ENCODE measurements around the gene C14orf132.

Gene C14orf132

DNA sequence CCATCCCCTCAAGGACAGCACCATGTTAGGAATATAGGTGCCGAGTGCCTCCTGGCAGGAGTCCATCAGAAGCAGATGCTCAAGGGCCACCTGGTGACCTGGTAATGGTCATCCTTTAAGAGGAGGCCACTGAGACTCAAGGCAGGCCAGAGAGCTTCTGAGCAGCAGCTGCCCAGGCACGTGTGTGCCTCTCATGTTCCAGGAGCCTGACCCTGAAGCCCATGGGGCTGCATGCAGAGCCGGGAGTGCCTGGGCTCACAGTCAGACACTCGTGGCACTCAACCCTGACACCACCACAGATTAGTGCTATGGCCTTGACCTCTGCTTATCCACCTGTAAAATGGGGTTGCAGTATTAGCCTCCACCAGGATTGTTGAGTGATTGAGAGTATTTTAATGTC, 45.6 kb downstream of the C14orf132 start:
- no peak for DNase-seq

- DNase-seq, result no peak
These were observed 46.2 kb downstream of the C14orf132 start for GRCh38 chr14:96085369-96085768.

DNA sequence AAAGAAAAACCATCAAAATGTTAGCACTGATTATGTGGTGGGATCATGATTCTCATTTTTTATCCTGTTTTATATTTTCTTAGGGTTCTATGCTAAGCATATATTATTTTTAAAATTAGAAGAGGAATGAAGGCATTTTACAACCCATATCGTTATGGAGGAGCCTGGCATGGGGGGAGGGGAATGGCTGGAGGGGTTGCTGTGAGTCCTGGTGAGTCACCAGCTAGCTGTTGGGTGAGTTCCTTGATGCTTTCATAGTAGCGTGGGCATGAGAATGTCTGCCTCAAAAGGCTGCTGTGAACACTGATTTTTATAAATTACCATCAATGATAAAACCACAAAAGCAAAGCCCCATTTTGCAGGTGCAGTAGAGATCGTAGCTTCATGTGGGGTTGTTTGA, 46.9 kb downstream of the C14orf132 start:
- no peak for DNase-seq

DNA sequence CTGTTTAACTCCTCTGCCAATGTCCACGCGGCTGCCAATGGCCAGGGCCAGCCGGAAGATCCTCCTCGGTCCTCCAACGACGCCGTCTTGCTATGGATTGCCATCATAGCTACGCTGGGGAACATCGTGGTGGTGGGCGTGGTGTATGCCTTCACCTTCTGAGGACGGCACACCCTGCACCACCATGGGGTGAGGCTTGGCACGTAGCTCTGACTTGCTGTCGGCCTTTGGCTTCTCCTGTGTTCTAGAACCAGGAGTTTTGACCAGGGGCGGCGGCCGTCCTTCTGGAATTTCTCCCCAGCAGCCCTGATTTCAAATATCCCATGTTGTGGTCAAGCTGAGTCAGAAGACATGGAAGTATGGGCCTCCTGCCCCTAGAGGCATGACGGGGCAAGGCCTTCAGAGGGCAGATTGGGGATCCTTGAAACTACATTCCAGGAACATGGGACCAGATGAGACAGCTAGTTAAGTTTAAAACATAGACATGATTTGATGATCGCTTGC, 47.5 kb downstream of the C14orf132 start:
- DNase-seq, result no peak

DNA sequence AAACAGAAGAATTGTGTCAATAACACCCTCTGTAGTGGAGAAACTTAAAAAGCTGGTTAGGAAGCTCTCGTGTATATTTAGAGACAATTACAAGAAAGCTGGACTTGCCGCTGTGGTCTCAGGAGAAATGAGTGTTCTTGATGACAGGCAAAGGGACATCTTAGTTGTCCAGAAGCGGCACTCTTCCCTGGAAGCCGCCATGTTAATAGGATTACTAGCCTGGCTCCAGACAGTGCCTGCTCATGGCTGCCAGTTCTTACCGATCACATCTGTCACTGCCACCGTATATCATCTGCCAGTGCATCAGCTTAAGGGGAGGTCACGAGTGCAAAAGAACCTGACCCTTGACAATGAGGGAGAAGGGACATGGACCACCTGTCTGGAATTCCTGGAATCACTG, 48.9 kb downstream of the C14orf132 start:
- no peak for DNase-seq

- no peak for DNase-seq
These were observed 49.3 kb downstream of the C14orf132 start for GRCh38 chr14:96088481-96088880.

GRCh38 chr14:96088911-96089310, 49.7 kb downstream of the C14orf132 start:
- no peak for DNase-seq

- no peak for DNase-seq
These were observed 50.2 kb downstream of the C14orf132 start for GRCh38 chr14:96089401-96089800.

DNA sequence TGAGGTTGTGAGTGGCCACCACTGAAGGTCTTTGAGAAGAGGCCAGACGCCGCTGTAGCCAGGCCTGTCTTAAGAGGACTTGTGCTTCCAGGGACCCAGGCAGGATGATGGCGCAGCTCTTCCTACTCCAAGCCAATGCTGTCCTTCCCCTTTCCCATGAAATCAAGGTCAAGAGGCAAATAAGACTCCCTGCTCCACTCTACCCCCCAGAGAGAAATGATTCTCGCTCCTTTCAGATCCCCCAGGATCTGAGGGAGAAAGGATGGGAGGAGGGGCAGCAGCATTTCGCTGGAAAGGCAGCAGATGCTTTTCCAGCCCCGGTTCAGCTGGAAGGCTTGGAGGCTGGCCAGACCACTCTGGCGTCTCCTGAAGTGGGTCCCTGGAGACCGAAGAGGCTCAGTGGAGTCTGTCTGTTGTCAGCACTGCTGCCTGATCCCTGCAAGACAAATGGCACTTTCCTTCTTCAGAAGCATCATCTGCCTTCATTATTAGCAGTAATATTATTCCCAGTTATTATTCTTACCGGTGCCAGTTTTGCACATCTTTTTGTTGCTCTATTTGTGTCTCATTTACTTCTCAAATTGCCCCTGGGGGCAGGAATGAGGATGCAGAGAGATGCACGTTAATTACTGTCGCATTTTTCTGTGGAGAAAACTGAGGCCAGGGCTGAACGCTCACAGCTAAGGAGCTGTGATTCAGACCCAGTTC, 51.4 kb downstream of the C14orf132 start:
- DNase-seq, result no peak

DNA sequence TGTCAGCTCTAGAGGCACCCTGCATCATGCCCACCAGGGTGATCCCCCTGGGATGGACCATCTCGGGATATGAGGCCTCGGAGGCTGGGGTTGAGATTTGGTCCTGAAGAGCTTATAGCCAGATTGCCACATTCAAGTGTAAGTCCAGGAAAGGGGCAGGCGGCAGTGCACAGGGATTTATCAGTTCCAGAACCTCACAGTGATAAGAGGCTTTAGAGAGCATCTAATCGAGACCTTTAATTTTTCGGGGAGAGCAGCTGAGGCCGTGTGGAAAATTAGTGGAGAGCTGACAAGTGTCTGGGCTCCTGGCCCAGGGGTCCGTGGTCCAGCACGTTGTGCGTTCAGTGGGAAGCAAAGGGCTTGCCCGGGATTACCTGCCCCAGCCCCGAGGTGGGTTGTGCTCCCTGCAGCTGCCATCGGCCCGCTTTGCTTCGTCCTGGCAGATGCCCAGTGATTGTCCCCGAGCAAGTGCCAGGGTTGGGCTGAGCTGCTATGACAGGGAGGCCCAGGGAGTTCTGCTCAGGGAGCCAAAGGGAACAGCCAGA, 52.1 kb downstream of the C14orf132 start:
- no peak for DNase-seq

DNA sequence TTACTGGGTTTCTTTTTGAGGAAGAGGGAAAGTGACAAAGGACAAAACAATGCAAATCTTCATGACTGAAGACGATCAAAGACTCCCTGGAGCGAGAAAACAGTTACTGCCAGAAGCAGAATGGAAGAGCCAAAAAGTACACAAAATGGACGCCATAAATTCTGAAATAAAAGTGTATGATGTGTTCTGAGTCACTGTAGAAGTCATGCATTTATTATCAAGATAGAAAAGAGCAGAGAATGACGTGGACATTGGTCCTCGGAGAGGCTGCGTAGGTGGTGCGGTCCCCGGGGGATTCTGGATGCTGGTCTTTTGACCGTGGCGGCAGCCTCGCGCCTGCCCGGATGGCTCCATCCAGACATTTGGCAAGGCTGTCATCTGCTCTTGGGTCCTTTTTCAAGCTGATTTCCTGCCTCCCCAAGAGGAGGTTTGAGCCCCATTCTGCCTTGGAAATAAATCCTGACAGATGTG, 52.8 kb downstream of the C14orf132 start:
- DNase-seq, result no peak

GRCh38 chr14:96092936-96093335, 53.8 kb downstream of the C14orf132 start:
- DNase-seq, result no peak

DNA sequence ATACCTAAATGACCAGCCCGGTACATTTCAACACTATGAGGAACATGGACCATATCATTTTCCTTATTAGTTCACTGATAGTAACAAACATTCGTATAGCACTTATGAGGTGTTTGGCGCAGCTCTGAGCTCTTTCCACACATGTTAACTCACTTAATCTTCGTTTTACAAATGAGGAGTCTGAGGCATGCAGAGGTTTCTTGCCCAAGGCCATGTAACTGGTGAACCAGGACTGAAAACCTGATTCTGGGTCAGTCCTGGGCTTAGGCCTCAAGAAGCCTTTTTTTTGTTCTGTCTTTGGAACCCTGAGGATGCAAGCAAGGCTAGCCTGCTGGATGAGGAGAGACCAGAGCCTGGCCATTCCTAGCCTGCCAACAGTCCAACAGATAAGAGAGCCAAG, 55.0 kb downstream of the C14orf132 start:
- no peak for DNase-seq

DNA sequence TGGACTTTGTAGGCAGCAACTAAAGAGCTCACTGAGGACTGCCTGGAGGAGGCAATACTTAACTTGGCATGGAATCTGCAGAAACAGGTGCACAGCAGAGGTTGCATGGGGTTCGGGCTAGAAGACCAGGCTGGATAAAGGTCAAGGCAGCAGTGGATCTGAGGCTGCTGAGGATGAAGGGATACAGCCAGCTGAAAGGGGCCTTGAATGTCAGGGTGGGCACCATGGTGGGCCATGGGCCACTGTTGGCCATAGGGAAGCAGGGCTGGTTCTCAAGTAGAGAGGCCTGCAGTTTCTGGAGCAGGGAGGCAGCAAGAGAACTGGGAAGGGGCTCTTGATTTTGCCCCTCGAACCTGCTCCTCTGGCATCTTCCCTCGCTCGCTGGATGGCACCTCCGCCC, 55.5 kb downstream of the C14orf132 start:
- DNase-seq, result no peak

DNA sequence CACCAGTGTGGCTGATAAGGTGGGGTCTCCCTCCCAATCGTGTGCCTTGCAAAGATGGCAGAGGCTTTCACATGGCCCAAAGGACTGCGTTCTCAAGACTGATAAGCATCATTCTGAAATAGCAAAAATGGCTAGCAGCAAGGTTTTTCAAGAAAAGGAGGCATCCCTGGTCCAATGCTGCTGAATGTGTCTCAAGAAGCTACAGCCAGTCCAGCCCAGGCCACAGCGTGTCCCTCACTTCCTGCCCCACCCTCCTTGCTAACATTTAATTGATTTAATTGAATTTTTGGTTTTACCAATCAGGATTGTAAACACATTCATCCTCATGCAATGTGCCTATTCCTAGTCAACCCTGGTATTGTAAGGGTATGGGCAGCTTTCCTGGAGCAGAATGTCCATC, 55.9 kb downstream of the C14orf132 start:
- no peak for DNase-seq

DNA sequence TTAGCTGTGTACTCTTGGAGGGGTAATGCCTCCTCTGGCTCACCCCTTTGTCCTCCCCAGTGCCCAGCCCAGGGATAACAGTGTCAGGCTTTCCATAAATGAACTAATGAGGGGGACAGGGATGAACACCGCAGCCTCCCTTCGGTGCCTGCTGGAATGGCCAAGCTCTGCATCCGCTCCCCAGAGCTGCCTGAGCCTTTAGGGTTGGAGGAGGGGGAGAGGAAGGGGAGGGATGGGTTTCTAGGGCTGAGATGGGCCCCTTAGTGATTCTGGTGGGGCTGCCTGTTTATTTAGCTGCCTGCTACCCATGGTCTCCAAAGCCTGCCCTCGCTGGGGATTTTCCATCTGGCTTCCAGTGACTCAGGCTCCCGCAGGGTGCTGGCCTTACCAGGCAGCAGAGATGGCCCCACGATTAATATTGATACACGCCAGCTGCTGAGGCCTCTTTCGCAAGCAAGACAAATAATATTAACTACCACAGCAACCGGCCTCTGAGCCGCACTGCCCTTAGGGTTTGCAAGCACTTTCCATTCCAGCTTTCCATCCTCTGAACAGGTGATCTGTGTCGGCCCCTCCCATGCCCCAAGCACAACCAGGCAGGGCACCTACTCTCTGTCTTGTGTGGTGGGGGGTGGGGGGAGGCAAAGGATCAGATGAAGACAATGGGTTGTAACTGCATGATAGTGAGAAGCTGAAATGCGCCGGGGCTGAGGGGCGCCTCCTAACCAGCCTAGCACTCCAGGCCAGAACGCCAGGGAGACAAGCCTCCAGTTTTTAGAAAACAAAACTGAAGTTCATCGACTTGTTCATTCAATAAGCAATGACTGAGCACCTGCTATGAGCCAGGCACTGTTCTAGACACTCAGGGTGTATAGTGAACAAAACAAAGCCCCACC, 56.7 kb downstream of the C14orf132 start:
- DNase-seq, result no peak

DNA sequence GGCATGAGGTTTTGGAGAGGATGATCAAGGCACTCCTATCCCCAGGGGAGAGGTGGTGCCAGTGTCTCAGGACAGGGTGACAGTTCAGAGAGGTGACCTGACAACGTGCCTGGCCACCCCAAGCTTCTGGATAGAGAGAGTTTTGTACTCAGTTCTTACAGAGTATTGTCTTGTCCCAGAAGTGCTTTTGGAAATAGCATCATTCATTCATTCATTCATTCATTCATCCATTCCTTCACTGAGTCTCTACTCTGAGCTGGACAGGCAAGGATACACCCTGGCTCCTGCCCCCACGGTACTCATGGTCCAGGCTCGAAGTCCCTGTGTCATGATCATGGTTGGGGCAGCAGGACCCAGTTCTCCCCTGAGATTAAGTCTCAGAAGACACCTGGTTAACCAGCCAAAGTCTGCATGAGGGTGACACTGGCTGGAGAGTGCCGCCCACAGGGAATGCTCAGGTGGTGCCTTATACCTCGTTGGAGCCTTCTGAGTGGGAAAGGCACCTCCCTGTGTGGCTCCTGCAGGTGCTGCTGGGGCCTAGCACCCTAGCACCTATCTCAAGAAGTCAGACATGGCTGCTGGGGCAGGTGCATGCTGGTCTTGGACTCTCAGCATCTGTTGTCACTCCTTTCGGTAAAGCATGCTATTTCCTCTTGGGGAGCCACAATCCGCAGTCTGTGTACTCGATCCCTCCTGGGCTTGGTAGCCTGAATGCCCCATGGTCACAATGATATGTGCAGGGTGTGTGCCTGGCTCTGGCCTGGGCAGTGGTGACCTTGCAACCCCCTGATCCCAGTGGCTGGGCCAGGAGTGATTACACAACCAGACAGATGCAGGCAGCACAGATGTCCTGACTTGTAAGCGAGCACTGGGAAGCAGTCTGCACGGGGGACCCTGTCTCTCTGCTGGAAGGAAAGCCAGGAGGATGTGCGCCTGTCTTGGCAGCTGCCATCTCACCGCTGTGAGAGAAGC, 57.8 kb downstream of the C14orf132 start:
- DNase-seq, result no peak

DNA sequence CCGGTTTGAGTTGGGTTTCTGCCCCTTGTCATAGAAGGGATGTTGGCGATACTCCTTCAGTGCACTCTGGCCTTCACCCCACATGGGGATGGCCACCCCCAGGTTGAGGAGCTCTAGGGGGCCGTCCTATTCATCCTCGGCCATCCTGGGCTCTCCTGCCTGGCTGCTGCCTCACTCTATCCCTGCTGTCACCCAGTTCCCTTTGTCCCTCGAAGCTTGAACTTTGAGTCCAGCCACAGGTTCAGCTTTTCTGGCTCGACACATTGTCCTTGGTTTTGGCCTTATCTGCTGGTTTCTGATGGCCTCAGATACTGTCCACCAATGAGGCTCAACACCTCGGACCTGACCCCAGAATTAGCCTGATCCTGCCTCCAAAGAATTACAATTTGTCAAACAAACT, 58.6 kb downstream of the C14orf132 start:
- DNase-seq, result no peak

GRCh38 chr14:96098309-96098998, 59.3 kb downstream of the C14orf132 start:
- no peak for DNase-seq

DNA sequence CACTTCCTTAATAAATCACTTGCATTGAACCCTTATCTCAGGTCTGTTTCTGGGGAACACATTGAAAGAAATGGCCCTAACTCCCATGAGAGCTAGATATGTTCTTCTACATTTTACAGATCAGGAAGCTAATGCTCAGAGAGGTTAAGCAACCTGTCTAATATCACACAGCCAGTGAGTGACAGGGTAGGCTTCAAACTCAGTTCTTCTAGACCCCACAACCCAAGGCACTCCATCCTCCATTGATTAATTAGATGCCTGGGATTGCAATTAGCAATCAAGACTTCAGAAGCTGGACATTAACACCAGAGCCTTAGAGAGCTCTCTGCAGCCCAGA, 59.8 kb downstream of the C14orf132 start:
- DNase-seq, result no peak

- peak; percentile 31 for DNase-seq
These were observed 61.3 kb downstream of the C14orf132 start for GRCh38 chr14:96100161-96101064.
